Thymus (tissue), 11 donors: Measurements from ENCODE around the gene LYRM4. TPM values are rescaled to one million over a fixed set of nuclear protein-coding genes. Genes with fewer than 3 reads are reported as not detected.
A peak's percentile ranks its signal among the peaks of the same experiment; 100 is the strongest.

Experiments used
- DNase-seq, 9 donors: peaks; one replicate each; pipeline ENCODE4 v3.0.0-alpha.2; 2013; ENCODE audit warnings: low spot score in 9 of 9, low read depth in 6 of 9, missing footprints in 1 of 9
- H3K27ac ChIP-seq, 2 donors: one replicate each; pipeline ENCODE4 v1.5.1; 2013; ENCODE audit warnings: control low read depth in 1 of 2, low read depth in 1 of 2, low read length in 1 of 2, mild to moderate bottlenecking in 1 of 2, moderate library complexity in 1 of 2
- H3K27me3 ChIP-seq, 2 donors: one replicate each; pipeline ENCODE4 v1.5.1; 2013; ENCODE audit warnings: low read length in 1 of 2; ENCODE audit not compliant: control insufficient read depth in 2 of 2, insufficient read depth in 1 of 2
- H3K36me3 ChIP-seq, 2 donors: one replicate each; pipeline ENCODE4 v1.5.1; 2013; ENCODE audit warnings: low read length in 1 of 2, mild to moderate bottlenecking in 1 of 2, moderate library complexity in 1 of 2; ENCODE audit not compliant: control insufficient read depth in 2 of 2, insufficient read depth in 2 of 2
- H3K4me1 ChIP-seq, 2 donors: one replicate each; pipeline ENCODE4 v1.5.1; 2013; ENCODE audit warnings: low read length in 2 of 2; ENCODE audit not compliant: control insufficient read depth in 2 of 2, insufficient read depth in 2 of 2
- H3K4me3 ChIP-seq, 2 donors: one replicate each; pipeline ENCODE4 v1.5.1; 2013; ENCODE audit warnings: low read length in 2 of 2, control low read depth in 1 of 2, mild to moderate bottlenecking in 1 of 2
- H3K9me3 ChIP-seq, 2 donors: one replicate each; pipeline ENCODE4 v1.5.1; 2013; ENCODE audit warnings: low read length in 1 of 2, mild to moderate bottlenecking in 1 of 2; ENCODE audit not compliant: control insufficient read depth in 2 of 2, insufficient read depth in 1 of 2
- WGBS: extraction: QIAGEN DNeasy Blood & Tissue Kit; methylation state at CpG from one replicate; pipeline ENCODE4 v1.1.7; 2013; 5-methylcytosine and 5-hydroxymethylcytosine counted together
- polyA plus RNA-seq: library from polyadenylated mRNA; stranded (reverse); fragments of 200-250 nt; gene quantifications from one replicate; pipeline ENCODE4 v1.2.3, GENCODE V29; 2013
- total RNA-seq: library from RNA; stranded (reverse); fragments of 120-200 nt; gene quantifications from one replicate; pipeline ENCODE4 v1.2.4, GENCODE V29; 2013
- donor health status: healthy.

The LYRM4 gene
- total and polyA plus RNA-seq, 2 donors = 31.6 to 33.7 TPM

- DNase-seq = no peak
- 97% methylated on average over 14 of the region's 14 CpGs for WGBS
Measured at GRCh38 chr6:5098501-5099270, 162.1 kb downstream of the LYRM4 start.

GRCh38 chr6:5096482-5096881, 164.3 kb downstream of the LYRM4 start:
- peaks cover 5 to 9% of the 10 kb centered on the region in 2 donors for H3K4me1 ChIP-seq
- no peak overlapping the region for H3K4me3 ChIP-seq
- no peak for DNase-seq
- no peak overlapping the region for H3K27ac ChIP-seq
- H3K27me3 ChIP-seq = peaks cover 0 to 2% of the 10 kb centered on the region in 2 donors
- no peaks in the 10 kb centered on the region for H3K36me3 ChIP-seq
- H3K9me3 ChIP-seq = no peaks in the 10 kb centered on the region
- WGBS = 90% methylated on average over 2 of the region's 2 CpGs

More at GRCh38 chr6:5098501-5099270, 162.1 kb downstream of the LYRM4 start:
- no peaks in the 10 kb centered on the region for H3K4me1 ChIP-seq
- H3K4me3 ChIP-seq = no peak overlapping the region
- H3K27me3 ChIP-seq = no peaks in the 10 kb centered on the region
- H3K27ac ChIP-seq = no peak overlapping the region
- no peaks in the 10 kb centered on the region for H3K9me3 ChIP-seq
- no peaks in the 10 kb centered on the region for H3K36me3 ChIP-seq

- DNase-seq = no peak
- peaks cover 0 to 11% of the 10 kb centered on the region in 2 donors for H3K27me3 ChIP-seq
- H3K9me3 ChIP-seq = no peaks in the 10 kb centered on the region
- 72% methylated on average over 3 of the region's 3 CpGs for WGBS
- H3K27ac ChIP-seq = no peak overlapping the region
- no peaks in the 10 kb centered on the region for H3K36me3 ChIP-seq
- H3K4me3 ChIP-seq = no peak overlapping the region
- H3K4me1 ChIP-seq = peaks cover 5 to 20% of the 10 kb centered on the region in 2 donors
Measured at GRCh38 chr6:5095236-5095635, 165.5 kb downstream of the LYRM4 start.

- no peak overlapping the region for H3K27ac ChIP-seq
- peaks cover 2 to 15% of the 10 kb centered on the region in 2 donors for H3K27me3 ChIP-seq
- DNase-seq = no peak
- H3K4me1 ChIP-seq = peaks cover 5 to 22% of the 10 kb centered on the region in 2 donors
- no peaks in the 10 kb centered on the region for H3K36me3 ChIP-seq
- 90% methylated on average over 3 of the region's 3 CpGs for WGBS
- H3K9me3 ChIP-seq = no peaks in the 10 kb centered on the region
- no peak overlapping the region for H3K4me3 ChIP-seq
Measured at GRCh38 chr6:5094327-5094726, 166.4 kb downstream of the LYRM4 start.

- no peak overlapping the region for H3K4me3 ChIP-seq
- H3K27me3 ChIP-seq = peaks cover 2 to 16% of the 10 kb centered on the region in 2 donors
- H3K9me3 ChIP-seq = no peaks in the 10 kb centered on the region
- H3K36me3 ChIP-seq = no peaks in the 10 kb centered on the region
- H3K27ac ChIP-seq = no peak overlapping the region
- peaks cover 5 to 22% of the 10 kb centered on the region in 2 donors for H3K4me1 ChIP-seq
- DNase-seq = no peak
- WGBS = 93% methylated on average over 7 of the region's 7 CpGs
Measured at GRCh38 chr6:5093231-5094015, 167.3 kb downstream of the LYRM4 start.

- peaks cover 5 to 22% of the 10 kb centered on the region in 2 donors for H3K4me1 ChIP-seq
- no peaks in the 10 kb centered on the region for H3K36me3 ChIP-seq
- 77% methylated on average over 10 of the region's 10 CpGs for WGBS
- no peak overlapping the region for H3K4me3 ChIP-seq
- H3K27ac ChIP-seq = no peak overlapping the region
- H3K27me3 ChIP-seq = peaks cover 19 to 36% of the 10 kb centered on the region in 2 donors
- H3K9me3 ChIP-seq = peaks cover 0 to 3% of the 10 kb centered on the region in 2 donors
- DNase-seq = peak in 5 of 9 donors; percentile 7 to 67 (median 40)
Measured at GRCh38 chr6:5091210-5092069, 169.3 kb downstream of the LYRM4 start.

- Histone ChIP-seq H3K27ac (no peak overlapping the region), H3K4me1 (peaks cover 5 to 22% of the 10 kb centered on the region in 2 donors), H3K4me3 (no peak overlapping the region)
Measured at GRCh38 chr6:5090603-5091002, 170.1 kb downstream of the LYRM4 start.

GRCh38 chr6:5089481-5090438, 171.0 kb downstream of the LYRM4 start:
- H3K9me3 ChIP-seq = peaks cover 0 to 5% of the 10 kb centered on the region in 2 donors
- WGBS = 55% methylated on average over 5 of the region's 5 CpGs
- H3K4me1 ChIP-seq = peaks cover 10 to 22% of the 10 kb centered on the region in 2 donors
- no peak overlapping the region for H3K27ac ChIP-seq
- peaks cover 36 to 52% of the 10 kb centered on the region in 2 donors for H3K27me3 ChIP-seq
- no peak overlapping the region for H3K4me3 ChIP-seq
- no peaks in the 10 kb centered on the region for H3K36me3 ChIP-seq
- DNase-seq = no peak

More at GRCh38 chr6:5090603-5091002, 170.1 kb downstream of the LYRM4 start:
- WGBS = 89% methylated on average over 7 of the region's 7 CpGs
- DNase-seq = no peak
- Histone ChIP-seq H3K27me3 (peaks cover 28 to 44% of the 10 kb centered on the region in 2 donors), H3K9me3 (peaks cover 0 to 5% of the 10 kb centered on the region in 2 donors), H3K36me3 (no peaks in the 10 kb centered on the region)
